T-cell (primary cell): ENCODE data around the gene IFT57. TPM values are rescaled to one million over a fixed set of nuclear protein-coding genes. Genes with fewer than 3 reads are reported as not detected.
A peak's percentile ranks its signal among the peaks of the same experiment; 100 is the strongest.
"Not testable (repeated sequence)": the region's sequence is repeated elsewhere in the genome, so short reads cannot be mapped to it uniquely, and the experiment has no call there.

ENCODE experiments used
- ATAC-seq, 4 experiments: fragments of 200-7000 bp in 3 of 4; fragments of 150-1000 bp in 1 of 4; cut with Tn5 transposase; replicated peaks in 1 of 4; 1 replicate in 3 of 4; 2 replicates in 1 of 4; pipeline ENCODE4 v1.10.0; 2021; ENCODE audit warnings: moderate library complexity in 3 of 4, mild to moderate bottlenecking in 2 of 4, moderate number of reproducible peaks in 1 of 4
- CTCF ChIA-PET, 2 donors: fragments of 300-600 bp; sonication (Branson Sonifier 250); formaldehyde crosslinking; loops; one replicate each; lab custom pipeline; 2022; ENCODE audit warnings: antibody characterized with exemption in 2 of 2; lab: Charles Lee
- POLR2A ChIA-PET, 2 donors: fragments of 300-600 bp; sonication (Branson Sonifier 250); formaldehyde crosslinking; loops; one replicate each; lab custom pipeline; 2022; ENCODE audit warnings: antibody characterized with exemption in 2 of 2; lab: Charles Lee
- DNase-seq, 35 experiments: peaks; one replicate each; pipeline versions ENCODE4 v3.0.0 to v3.0.0-alpha.2; 2013 to 2023
- H3K27ac ChIP-seq: one replicate; pipeline ENCODE4 v1.5.1; 2013; ENCODE audit warnings: low read length
- H3K27me3 ChIP-seq, 2 experiments: replicated peaks in 1 of 2; 1 replicate in 1 of 2; 2 replicates in 1 of 2; pipeline versions ENCODE4 v1.6.1 to v1.7.0; 2013; ENCODE audit warnings: low read length in 1 of 2, mixed read lengths in 1 of 2; ENCODE audit not compliant: control insufficient read depth in 2 of 2, insufficient read depth in 2 of 2; ENCODE audit errors: extremely low read depth in 1 of 2
- H3K36me3 ChIP-seq, 2 donors: 1 replicate in 1 of 2; 2 replicates in 1 of 2; pipeline versions ENCODE4 v1.6.1 to v1.7.0; 2013; ENCODE audit warnings: low read length in 1 of 2; ENCODE audit not compliant: control insufficient read depth in 2 of 2, insufficient read depth in 1 of 2; ENCODE audit errors: extremely low read depth in 1 of 2
- H3K4me1 ChIP-seq, 2 experiments: 1 replicate in 1 of 2; 2 replicates in 1 of 2; pipeline versions ENCODE4 v1.6.1 to v1.7.0; 2013; ENCODE audit warnings: low read length in 2 of 2, mixed read lengths in 1 of 2; ENCODE audit not compliant: insufficient read depth in 2 of 2, control insufficient read depth in 1 of 2; ENCODE audit errors: extremely low read depth in 1 of 2
- H3K4me3 ChIP-seq, 2 donors: 1 replicate in 1 of 2; 2 replicates in 1 of 2; pipeline versions ENCODE4 v1.5.1 to v1.7.0; 2013; ENCODE audit warnings: mild to moderate bottlenecking in 2 of 2, low read length in 1 of 2, moderate library complexity in 1 of 2; ENCODE audit not compliant: control insufficient read depth in 1 of 2; ENCODE audit errors: extremely low read depth in 1 of 2
- H3K9me3 ChIP-seq: 2 replicates; pipeline ENCODE4 v1.7.0; 2013
- H3K27ac Mint-ChIP-seq, 2 donors: one replicate each; pipeline ENCODE4 v1.8.0; 2020 to 2021; ENCODE audit warnings: mild to moderate bottlenecking in 2 of 2, mixed read lengths in 2 of 2
- H3K27me3 Mint-ChIP-seq, 2 donors: one replicate each; pipeline ENCODE4 v1.8.0; 2021 to 2022; ENCODE audit warnings: mixed read lengths in 2 of 2
- H3K36me3 Mint-ChIP-seq: one replicate; pipeline ENCODE4 v1.8.0; 2021; ENCODE audit warnings: mixed read lengths
- H3K4me1 Mint-ChIP-seq, 3 donors: one replicate each; pipeline ENCODE4 v1.8.0; 2020 to 2022; ENCODE audit warnings: mixed read lengths in 3 of 3, mild to moderate bottlenecking in 1 of 3
- H3K4me3 Mint-ChIP-seq, 3 donors: one replicate each; pipeline ENCODE4 v1.8.0; 2020 to 2022; ENCODE audit warnings: mild to moderate bottlenecking in 3 of 3, mixed read lengths in 3 of 3, moderate library complexity in 3 of 3
- H3K9me3 Mint-ChIP-seq, 3 donors: one replicate each; pipeline ENCODE4 v1.8.0; 2020 to 2022; ENCODE audit warnings: mixed read lengths in 3 of 3
- WGBS: methylation state at CpG from one replicate; pipeline ENCODE4 v1.1.5; 2013; ENCODE audit warnings: missing lambda C conversion rate; ENCODE audit not compliant: insufficient coverage; 5-methylcytosine and 5-hydroxymethylcytosine counted together
- total RNA-seq, 35 experiments: library from RNA in 6 of 35; stranded (reverse) in 6 of 35; fragments of 120-200 nt in 1 of 35; gene quantifications; one replicate each; pipeline versions ENCODE4 v1.2.1 to v1.2.4 and lab custom pipeline; 2013 to 2026

The IFT57 gene
- total RNA-seq, 5 donors from 2014 or later (not counting 1 experiment from before 2014, with no cell fraction given) = 24.8 to 36.7 (median 30.0) TPM

DNA sequence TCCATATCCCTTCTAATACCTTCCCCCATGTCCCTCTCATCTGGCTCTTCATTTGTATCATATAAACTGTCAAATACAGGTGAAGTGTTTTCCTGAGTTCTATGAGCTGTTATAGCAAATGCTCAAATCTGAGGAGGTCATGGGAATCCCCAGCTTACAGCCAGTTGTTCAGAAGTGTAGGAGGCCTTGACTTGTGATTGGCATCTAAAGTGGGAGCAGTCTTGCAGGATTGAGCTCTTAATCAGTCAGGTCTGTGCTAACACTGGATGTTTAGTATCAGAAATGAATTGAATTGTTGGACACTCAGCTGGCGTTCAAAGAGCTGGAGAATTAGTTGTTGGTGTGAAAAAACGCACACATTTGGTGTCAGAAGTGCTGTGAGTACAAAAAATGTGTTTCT is 65.0 kb downstream of the IFT57 start:
- 100% methylated on average over 1 of the region's 2 CpGs for WGBS
- Mint-ChIP-seq H3K4me3 (no peak overlapping the region), H3K27me3 (no peaks in the 10 kb centered on the region), H3K4me1 (peaks cover 9 to 22% (median 21%) of the 10 kb centered on the region in 3 donors), H3K9me3 (no peaks in the 10 kb centered on the region), H3K27ac (peak overlapping the region in 1 of 2 donors; percentile 42), H3K36me3 (peaks cover 18% of the 10 kb centered on the region)
- Histone ChIP-seq H3K9me3 (no peaks in the 10 kb centered on the region), H3K36me3 (no peaks in the 10 kb centered on the region), H3K27me3 (no peaks in the 10 kb centered on the region), H3K4me3 (no peak overlapping the region), H3K4me1 (no peaks in the 10 kb centered on the region), H3K27ac (no peak overlapping the region)
- ATAC-seq (no peak), DNase-seq (no peak)
- CTCF ChIA-PET = interaction anchor here (1.0 to 1.1 kb wide), 4 partner anchors 17 to 254 kb away, joined by 3 to 9 read pairs (median 4); no protein-coding TSS in a partner anchor
- POLR2A ChIA-PET = interaction anchor here in 1 of 2 donors (0.5 kb wide), 1 partner anchor 66 kb away, joined by 3 read pairs; no protein-coding TSS in a partner anchor

DNA sequence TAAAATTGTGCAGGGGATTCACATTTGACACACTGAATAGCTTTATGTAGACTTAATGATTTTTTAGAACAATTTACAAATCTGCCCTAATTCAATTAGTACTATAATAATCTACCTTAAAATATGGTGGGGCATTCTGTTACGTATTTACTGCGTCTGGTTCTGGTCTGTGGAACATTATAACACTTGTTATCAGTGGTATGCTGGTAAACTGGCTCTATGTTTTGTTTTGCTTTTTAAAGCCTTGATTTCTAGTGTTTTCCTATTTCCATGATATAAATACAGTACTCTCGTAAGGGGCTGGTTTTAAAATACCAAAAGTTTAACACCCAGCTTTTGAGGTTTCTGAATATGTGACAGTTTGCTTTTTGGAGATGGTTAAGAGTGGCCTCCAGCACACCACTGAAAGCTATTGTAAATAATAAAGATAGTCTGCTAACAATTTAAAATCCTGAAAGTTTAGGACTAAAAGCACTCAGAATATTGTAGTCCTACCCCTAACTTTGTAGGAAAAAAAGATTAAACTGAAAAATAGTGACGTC is 65.8 kb downstream of the IFT57 start:
- WGBS = no CpG with 5 or more reads among the region's 4 CpGs
- Mint-ChIP-seq H3K9me3 (no peaks in the 10 kb centered on the region), H3K27me3 (no peaks in the 10 kb centered on the region), H3K36me3 (peaks cover 16% of the 10 kb centered on the region), H3K27ac (no peak overlapping the region), H3K4me1 (peaks cover 9 to 23% (median 22%) of the 10 kb centered on the region in 3 donors), H3K4me3 (no peak overlapping the region)
- ChIA-PET CTCF (interaction anchor here (1.0 to 1.1 kb wide), 3 partner anchors 63 to 255 kb away, joined by 3 to 9 read pairs (median 3); no protein-coding TSS in a partner anchor), POLR2A (no interaction called here)
- Histone ChIP-seq H3K4me1 (no peaks in the 10 kb centered on the region), H3K9me3 (no peaks in the 10 kb centered on the region), H3K27ac (no peak overlapping the region), H3K4me3 (no peak overlapping the region), H3K36me3 (no peaks in the 10 kb centered on the region), H3K27me3 (no peaks in the 10 kb centered on the region)
- no peak for DNase-seq
- no peak for ATAC-seq

DNA sequence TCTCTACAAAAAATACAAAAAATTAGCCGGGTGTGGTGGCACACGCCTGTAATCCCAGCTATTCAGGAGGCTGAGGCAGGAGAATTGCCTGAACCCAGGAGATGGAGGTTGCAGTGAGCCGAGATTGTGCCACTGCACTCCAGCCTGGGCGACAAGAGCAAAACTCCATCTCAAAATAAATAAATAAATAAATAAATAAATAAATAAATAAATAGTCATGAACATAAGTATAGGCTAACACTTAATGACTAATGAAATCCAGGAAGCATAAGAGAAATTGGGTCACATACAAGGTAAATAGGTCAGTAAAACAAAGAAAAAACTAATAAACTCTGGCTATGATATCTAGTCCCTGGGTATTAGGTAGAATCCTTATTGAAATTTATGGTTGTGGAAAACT is 66.6 kb downstream of the IFT57 start:
- H3K27me3 Mint-ChIP-seq, H3K9me3 Mint-ChIP-seq, CTCF ChIA-PET, H3K27ac ChIP-seq, H3K4me3 Mint-ChIP-seq, H3K4me1 ChIP-seq, H3K4me3 ChIP-seq, ATAC-seq, H3K9me3 ChIP-seq, H3K27me3 ChIP-seq, H3K36me3 ChIP-seq, H3K27ac Mint-ChIP-seq, DNase-seq: not testable (repeated sequence)
- no CpG with 5 or more reads among the region's 4 CpGs for WGBS
- H3K4me1 Mint-ChIP-seq = peaks cover 9 to 23% (median 22%) of the 10 kb centered on the region in 3 donors
- H3K36me3 Mint-ChIP-seq = peaks cover 11% of the 10 kb centered on the region
- POLR2A ChIA-PET = interaction anchor here in 1 of 2 donors (0.7 kb wide), 1 partner anchor 60 kb away, joined by 3 read pairs; no protein-coding TSS in a partner anchor

DNA sequence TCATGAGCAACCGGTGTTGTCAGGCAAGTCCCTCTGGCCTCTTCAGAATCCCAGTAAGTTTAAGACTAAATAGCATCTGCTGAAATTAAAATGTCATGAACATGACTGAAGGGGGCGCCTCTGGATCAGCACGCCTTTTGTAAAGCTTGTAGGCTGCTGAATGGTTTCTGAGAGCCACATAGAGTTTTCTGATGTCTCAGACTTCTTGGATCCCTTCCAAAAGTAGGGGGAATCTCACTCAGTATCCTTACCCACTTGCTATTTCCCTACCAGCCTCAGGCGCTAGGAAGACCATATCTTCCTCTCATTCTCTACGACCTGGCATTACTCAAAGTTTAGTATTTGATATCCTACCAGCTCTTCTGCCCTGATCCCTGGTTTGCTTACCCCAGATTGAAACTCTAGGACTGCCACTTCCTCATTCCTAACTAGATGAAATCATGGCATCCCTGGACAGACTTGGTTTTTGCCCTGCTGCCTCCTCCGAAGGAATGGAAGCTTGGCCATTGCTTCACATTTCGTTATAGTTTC is 68.7 kb downstream of the IFT57 start:
- no peaks in the 10 kb centered on the region for H3K27me3 Mint-ChIP-seq
- H3K36me3 ChIP-seq = no peaks in the 10 kb centered on the region
- no peaks in the 10 kb centered on the region for H3K9me3 ChIP-seq
- H3K4me1 ChIP-seq = no peaks in the 10 kb centered on the region
- CTCF ChIA-PET = interaction anchor here (0.5 to 2.7 kb wide), 16 partner anchors 10 to 586 kb away, joined by 3 to 16 read pairs (median 4); no protein-coding TSS in a partner anchor
- DNase-seq = peak in 34 of 35 experiments; percentile 3 to 67 (median 34)
- peaks cover 9 to 19% (median 10%) of the 10 kb centered on the region in 3 donors for H3K4me1 Mint-ChIP-seq
- no peaks in the 10 kb centered on the region for H3K36me3 Mint-ChIP-seq
- H3K27me3 ChIP-seq = no peaks in the 10 kb centered on the region
- POLR2A ChIA-PET = no interaction called here
- no peaks in the 10 kb centered on the region for H3K9me3 Mint-ChIP-seq
- peak overlapping the region in 1 of 2 donors; percentile 41 for H3K27ac Mint-ChIP-seq
- H3K4me3 Mint-ChIP-seq = no peak overlapping the region
- 81% methylated on average over 7 of the region's 7 CpGs for WGBS
- no peak overlapping the region for H3K4me3 ChIP-seq
- peak in 3 of 4 experiments; percentile 58 to 71 (median 66) for ATAC-seq
- no peak overlapping the region for H3K27ac ChIP-seq

DNA sequence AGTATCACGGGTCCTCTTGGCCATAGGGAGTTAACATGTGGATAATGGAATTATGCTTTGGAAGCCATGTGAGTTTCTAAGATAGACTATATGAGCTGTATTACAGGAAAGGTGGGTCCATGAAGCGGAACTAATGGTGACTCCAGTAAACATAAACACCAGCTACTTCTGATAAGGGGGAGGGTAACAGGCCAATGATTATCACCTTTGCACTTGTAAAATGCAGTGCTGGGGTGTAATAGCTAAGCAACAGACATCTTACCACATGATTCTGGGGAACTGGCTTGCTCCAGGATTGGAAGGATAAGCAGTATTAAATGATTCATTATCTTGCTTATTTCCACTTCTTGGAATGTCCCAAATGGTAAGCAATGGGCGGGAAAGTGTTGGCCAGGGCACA is 70.0 kb downstream of the IFT57 start:
- H3K4me1 Mint-ChIP-seq = peaks cover 9 to 18% (median 13%) of the 10 kb centered on the region in 3 donors
- DNase-seq (no peak), ATAC-seq (no peak)
- no peaks in the 10 kb centered on the region for H3K27me3 Mint-ChIP-seq
- ChIA-PET POLR2A (interaction anchor here in 1 of 2 donors (0.5 kb wide), 1 partner anchor 15 kb away, joined by 4 read pairs; no protein-coding TSS in a partner anchor), CTCF (interaction anchor here (1.0 to 2.7 kb wide), 2 partner anchors 325 to 326 kb away, joined by 3 to 16 read pairs; no protein-coding TSS in a partner anchor)
- H3K36me3 ChIP-seq = no peaks in the 10 kb centered on the region
- no peak overlapping the region for H3K4me3 Mint-ChIP-seq
- no peaks in the 10 kb centered on the region for H3K36me3 Mint-ChIP-seq
- H3K4me3 ChIP-seq = no peak overlapping the region
- H3K9me3 Mint-ChIP-seq = no peaks in the 10 kb centered on the region
- H3K4me1 ChIP-seq = no peaks in the 10 kb centered on the region
- H3K27me3 ChIP-seq = no peaks in the 10 kb centered on the region
- H3K27ac ChIP-seq = no peak overlapping the region
- 100% methylated on average over 1 of the region's 3 CpGs for WGBS
- H3K27ac Mint-ChIP-seq = no peak overlapping the region
- H3K9me3 ChIP-seq = no peaks in the 10 kb centered on the region

DNA sequence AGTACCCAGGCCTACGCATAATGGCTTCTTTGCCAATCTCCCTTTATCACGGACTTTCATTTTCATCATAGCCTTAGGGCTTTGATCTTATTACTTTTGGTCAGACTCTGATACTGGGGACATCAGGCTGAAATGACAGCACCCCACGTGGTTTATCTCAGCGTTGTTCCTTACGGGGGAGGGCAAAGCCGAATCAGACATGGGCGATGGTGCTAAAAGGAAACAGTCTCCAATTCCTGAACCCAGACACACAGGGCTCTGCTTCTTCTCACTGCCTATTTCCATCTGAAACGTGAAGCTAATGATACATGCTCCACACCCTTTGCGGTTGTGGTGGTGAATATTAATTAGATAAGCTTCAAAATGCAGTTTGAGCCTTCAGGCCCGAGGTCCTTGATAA is 72.0 kb downstream of the IFT57 start:
- H3K27me3 Mint-ChIP-seq = no peaks in the 10 kb centered on the region

More for the DNA sequence above, 72.0 kb downstream of the IFT57 start:
- Mint-ChIP-seq H3K27ac (no peak overlapping the region), H3K36me3 (peaks cover 12% of the 10 kb centered on the region), H3K4me1 (peaks cover 6 to 18% (median 13%) of the 10 kb centered on the region in 3 donors), H3K4me3 (no peak overlapping the region), H3K9me3 (peaks cover 0 to 7% (median 4%) of the 10 kb centered on the region in 3 donors)
- Histone ChIP-seq H3K36me3 (no peaks in the 10 kb centered on the region), H3K9me3 (no peaks in the 10 kb centered on the region), H3K4me1 (no peaks in the 10 kb centered on the region), H3K4me3 (no peak overlapping the region), H3K27ac (no peak overlapping the region), H3K27me3 (no peaks in the 10 kb centered on the region)
- DNase-seq (no peak), ATAC-seq (no peak)
- WGBS = 95% methylated on average over 5 of the region's 10 CpGs
- POLR2A ChIA-PET = no interaction called here
- CTCF ChIA-PET = no interaction called here
